Measurements from ENCODE around the gene RBCK1. TPM values are rescaled to one million over a fixed set of nuclear protein-coding genes. Genes with fewer than 3 reads are reported as not detected.

The RBCK1 gene
- total RNA-seq, 1 donor from 2014 or later = 100 TPM

- Mint-ChIP-seq H3K36me3 (ENCODE audit: low read depth) (peaks cover 70% of the 10 kb centered on the region), H3K27me3 (no peaks in the 10 kb centered on the region), H3K4me3 (no peak overlapping the region), H3K4me1 (peaks cover 7% of the 10 kb centered on the region), H3K9me3 (no peaks in the 10 kb centered on the region), H3K27ac (no peak overlapping the region)
- ChIA-PET CTCF (no interaction called here), POLR2A (no interaction called here)
- no peak for ATAC-seq (ENCODE audit: low read depth)
- DNase-seq = no peak
- TF ChIP-seq CTCF (IDR thresholded peaks at IDR 0.05) = no peak
- intact Hi-C loops (cut with micrococcal nuclease) = no loop called here
These were observed 20.0 kb downstream of the RBCK1 start for GRCh38 chr20:427849-428657.

GRCh38 chr20:428658-429200 is 20.6 kb downstream of the RBCK1 start:
- ATAC-seq (ENCODE audit: low read depth) = no peak
- H3K36me3 Mint-ChIP-seq (ENCODE audit: low read depth) = peaks cover 72% of the 10 kb centered on the region
- no peaks in the 10 kb centered on the region for H3K27me3 Mint-ChIP-seq
- H3K4me3 Mint-ChIP-seq = no peak overlapping the region
- H3K9me3 Mint-ChIP-seq = no peaks in the 10 kb centered on the region
- TF ChIP-seq CTCF (IDR thresholded peaks at IDR 0.05) = no peak
- intact Hi-C loops (cut with micrococcal nuclease) = no loop called here
- POLR2A ChIA-PET = interaction anchor here (0.7 kb wide), 1 partner anchor 1383 kb away, joined by 4 read pairs; no protein-coding TSS in a partner anchor
- H3K4me1 Mint-ChIP-seq = peaks cover 14% of the 10 kb centered on the region
- no peak overlapping the region for H3K27ac Mint-ChIP-seq
- CTCF ChIA-PET = no interaction called here
- no peak for DNase-seq

GRCh38 chr20:430091-430999 is 22.2 kb downstream of the RBCK1 start:
- no peak for TF ChIP-seq CTCF (IDR thresholded peaks at IDR 0.05)
- H3K9me3 Mint-ChIP-seq = no peaks in the 10 kb centered on the region
- no peak overlapping the region for H3K4me3 Mint-ChIP-seq
- DNase-seq (no peak), ATAC-seq (ENCODE audit: low read depth) (no peak)
- ChIA-PET POLR2A (interaction anchor here (0.9 kb wide), 1 partner anchor 23 kb away, joined by 3 read pairs; no protein-coding TSS in a partner anchor), CTCF (no interaction called here)
- no peaks in the 10 kb centered on the region for H3K27me3 Mint-ChIP-seq
- intact Hi-C loops (cut with micrococcal nuclease) = no loop called here
- H3K4me1 Mint-ChIP-seq = peaks cover 29% of the 10 kb centered on the region
- H3K27ac Mint-ChIP-seq = no peak overlapping the region
- H3K36me3 Mint-ChIP-seq (ENCODE audit: low read depth) = peaks cover 65% of the 10 kb centered on the region

- no peak for ATAC-seq (ENCODE audit: low read depth)
- DNase-seq = no peak
- Mint-ChIP-seq H3K9me3 (no peaks in the 10 kb centered on the region), H3K27me3 (no peaks in the 10 kb centered on the region), H3K4me3 (no peak overlapping the region), H3K27ac (peak overlapping the region; percentile 35), H3K36me3 (ENCODE audit: low read depth) (peaks cover 68% of the 10 kb centered on the region), H3K4me1 (peaks cover 31% of the 10 kb centered on the region)
- CTCF ChIA-PET = interaction anchor here (0.8 kb wide), 1 partner anchor 47 kb away, joined by 4 read pairs; no protein-coding TSS in a partner anchor
- POLR2A ChIA-PET = no interaction called here
- no peak for TF ChIP-seq CTCF (IDR thresholded peaks at IDR 0.05)
- intact Hi-C loops (cut with micrococcal nuclease) = loop anchor here (1.0 kb wide), 1 partner anchor 77 kb away; no protein-coding TSS in a partner anchor
These were observed 23.2 kb downstream of the RBCK1 start for GRCh38 chr20:431012-431904.

Data from activated B cell treated with CpG ODN at 0.5 μM for 24 hours (primary cell).